Measurements from ENCODE around the gene PC. TPM values are rescaled to one million over a fixed set of nuclear protein-coding genes. Genes with fewer than 3 reads are reported as not detected.

Gene PC
- total RNA-seq, 1 donor from 2014 or later = 30.3 TPM

DNA sequence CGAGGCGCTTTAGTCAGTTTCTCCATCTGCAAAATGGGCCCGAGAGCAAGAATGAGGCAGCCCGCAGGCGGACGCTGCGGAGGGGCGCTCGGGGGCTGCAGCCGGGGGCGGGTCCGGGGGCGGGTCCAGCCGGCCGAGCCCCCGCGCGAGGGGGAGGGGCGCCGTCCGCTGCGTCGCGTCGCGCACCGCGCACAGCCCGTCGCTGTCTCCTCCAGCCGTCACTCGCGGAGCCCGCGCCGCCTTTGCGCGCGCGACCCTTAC is 282 bp downstream of the PC start:
- DNase-seq (ENCODE audit: low spot score) = no peak

DNA sequence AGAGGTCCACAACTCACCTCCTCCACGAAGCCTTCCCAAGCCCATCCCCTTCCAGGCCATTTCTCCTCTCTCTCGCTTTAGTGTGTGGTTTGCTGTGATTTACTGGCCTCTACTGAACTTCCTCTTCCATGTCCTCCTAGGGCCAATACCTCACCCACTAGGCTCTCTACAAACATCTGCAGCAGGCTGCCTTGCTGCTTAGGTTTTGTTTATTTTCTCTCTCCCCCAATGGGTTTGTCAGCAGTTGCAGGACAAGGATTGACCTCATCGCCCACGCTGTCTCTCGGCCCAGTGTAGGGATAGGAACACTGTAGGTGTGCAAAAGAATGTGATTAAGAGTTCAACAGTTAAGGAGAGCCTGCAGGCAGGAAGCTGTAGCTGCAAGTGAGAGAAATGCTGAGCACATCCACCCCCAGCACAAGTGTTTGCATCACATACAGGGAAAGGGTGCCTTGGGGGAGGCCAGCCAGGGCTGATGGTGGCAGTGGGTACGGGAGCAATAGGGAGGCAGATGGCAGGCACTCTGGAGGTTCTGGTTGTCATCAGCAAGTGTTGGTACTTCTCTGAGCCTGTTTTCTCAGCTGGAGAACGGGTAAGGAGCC is 1.4 kb downstream of the PC start:
- DNase-seq (ENCODE audit: low spot score) = peak; percentile 23

DNA sequence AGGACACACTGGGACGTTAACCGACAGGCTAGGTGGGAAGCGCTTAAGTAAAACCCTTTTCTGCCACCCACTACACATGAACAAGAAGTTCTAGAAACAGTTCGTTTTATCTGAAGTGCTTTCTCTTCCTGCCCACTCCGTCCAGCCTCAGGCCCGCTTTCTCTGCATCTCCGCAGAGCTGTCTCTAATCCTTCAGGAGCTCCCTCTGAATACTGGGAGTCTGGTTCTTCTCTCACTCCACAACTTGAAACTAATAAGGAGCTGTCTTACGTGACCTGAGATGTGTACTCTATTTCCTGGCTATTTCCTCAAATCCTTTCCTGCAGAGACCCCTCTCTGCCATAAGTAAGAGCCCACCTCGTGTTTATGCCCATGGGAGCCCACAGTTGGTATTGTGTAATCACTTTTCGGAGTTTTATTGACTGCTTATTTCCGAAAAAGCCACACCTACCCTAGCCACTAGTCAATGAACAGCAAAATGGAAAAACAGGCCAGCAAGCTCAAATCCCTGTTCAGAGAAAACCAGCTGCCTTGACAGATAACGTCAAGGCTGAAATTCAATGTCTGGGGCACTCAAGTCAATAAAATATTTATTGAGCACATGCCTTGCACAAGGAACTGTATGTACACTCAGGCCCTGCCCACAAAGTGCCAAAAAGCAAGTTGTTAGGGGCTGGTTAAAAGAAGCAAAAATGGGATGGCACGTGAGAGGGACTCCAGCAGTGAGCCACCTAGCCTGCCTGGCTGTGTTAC is 4.9 kb downstream of the PC start:
- DNase-seq (ENCODE audit: low spot score) = peak; percentile 92

DNA sequence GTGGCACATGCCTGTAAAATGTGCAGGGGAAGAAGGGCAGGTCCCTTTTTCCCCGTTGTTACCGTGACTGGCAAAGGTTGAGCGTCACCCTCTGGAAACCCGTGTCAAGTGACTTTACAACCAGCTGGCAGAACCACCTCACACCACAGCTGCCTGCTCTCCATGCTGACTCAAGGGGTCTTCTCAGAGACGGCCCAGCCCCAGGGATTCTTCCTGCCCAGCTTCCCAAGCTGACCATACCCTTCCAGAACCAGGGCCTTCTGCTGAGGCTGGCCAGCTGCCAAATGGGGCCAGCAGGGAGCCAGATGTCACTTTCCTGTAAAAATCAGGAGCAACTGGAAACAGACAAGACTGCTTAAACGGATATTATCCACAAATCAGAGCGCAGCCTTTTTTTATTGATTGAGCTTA is 6.3 kb downstream of the PC start:
- DNase-seq (ENCODE audit: low spot score) = peak; percentile 82

DNA sequence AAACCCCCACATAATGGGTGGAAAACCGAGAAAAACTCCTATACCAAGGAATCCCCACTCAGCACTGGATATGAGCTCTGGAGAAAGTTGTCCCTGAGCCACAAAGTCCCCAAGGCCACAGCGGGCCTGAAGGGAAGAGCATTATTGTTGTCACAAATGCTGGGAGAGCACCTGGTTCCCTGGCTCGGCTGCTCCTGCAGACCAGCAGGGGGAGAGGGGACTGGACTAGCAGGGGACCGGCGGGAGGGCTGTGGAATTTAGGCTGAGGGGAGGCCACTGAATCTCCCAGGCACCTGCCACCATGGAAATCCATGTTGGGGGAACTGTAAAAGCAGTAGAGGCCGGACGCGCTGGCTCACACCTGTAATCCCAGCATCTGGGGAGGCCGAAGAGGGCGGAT is 7.0 kb downstream of the PC start:
- no peak for DNase-seq (ENCODE audit: low spot score)

DNA sequence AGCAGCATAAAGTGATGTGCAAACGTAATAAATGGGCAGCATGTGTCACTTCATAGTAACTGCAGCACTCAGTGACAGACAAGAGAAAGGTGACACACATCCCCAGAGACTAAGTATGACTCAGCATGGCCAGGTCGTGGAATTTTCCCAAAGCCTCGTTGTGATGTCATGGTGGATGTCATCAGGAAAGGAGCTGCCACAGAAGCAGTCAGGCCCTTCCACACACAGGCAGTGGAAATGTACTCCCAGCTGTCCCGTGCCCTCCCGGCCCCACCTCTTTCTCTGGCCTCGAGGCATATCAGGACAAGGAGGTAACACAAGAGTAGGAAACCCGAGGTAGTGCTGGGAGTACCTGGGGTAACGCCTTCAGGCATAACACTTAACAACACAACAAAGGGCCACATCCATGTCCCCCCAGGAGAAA is 8.1 kb downstream of the PC start:
- DNase-seq (ENCODE audit: low spot score) = no peak

DNA sequence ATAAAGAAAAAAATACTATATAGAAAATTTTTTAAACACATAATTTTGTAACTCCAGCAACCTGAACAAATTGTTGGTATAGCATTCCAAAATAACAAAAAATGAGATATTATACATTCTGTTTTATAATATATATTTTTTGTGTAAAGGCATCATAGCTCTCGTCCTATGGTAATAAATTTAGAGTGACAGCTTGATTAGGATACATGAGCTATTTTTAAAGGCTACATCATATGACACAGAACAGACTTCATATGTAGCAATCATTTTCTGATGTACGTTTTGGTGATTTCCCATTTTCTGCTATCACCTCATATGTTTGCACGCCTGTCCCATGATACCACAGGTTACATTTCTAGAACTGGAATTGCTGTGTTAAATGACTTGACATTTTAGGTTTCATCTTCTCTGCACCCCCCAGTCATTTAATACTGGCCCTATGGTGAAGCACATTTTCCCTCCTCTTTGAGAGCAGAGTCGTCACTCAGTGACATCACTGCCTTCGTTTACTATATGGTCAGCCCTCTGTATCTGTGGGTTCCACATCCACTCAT is 19.5 kb downstream of the PC start:
- no peak for DNase-seq (ENCODE audit: low spot score)

DNA sequence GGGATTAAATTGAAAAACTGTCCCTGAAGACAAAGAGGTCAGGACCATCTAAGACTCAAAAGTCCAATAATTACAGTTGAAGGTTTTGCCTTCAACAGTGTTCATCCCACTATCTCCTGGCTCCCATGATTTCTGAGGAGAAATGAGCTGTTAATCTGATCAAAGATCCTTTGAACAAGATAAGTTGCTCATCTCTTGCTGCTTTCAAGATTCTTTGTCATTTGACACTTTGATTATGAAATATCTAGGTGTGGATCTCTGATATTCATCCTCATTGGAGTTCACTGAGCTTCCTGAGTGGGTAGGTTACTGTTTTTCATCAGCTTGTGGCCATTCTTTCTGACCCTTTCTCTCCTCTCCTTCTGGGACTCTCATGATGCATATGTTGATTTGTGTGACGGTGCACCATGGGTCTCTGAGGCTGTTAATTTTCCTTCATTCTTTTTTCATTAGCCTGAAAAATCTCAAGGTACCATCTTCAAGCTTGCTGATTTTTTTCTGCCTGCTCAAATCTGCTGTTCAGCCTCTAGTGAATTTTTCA is 20.9 kb downstream of the PC start:
- no peak for DNase-seq (ENCODE audit: low spot score)

DNA sequence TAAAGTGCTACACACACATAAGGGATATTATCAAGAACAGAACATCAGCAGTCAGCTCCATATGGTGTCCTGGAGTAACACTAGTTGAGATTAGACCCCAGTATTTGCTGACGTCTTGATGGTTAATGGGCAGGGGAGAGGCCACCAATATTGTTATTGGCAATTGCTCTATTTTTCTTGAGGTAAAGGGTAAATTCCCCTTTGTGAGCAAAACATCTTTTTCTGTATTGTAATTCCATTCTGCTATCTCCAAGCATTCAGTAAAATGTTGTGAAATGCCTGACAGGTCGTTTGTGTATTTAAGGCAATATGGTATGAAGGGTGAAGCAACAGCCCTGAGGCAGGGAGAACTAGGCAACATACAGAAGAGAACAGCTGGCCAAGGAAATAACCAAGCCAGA is 21.9 kb downstream of the PC start:
- no peak for DNase-seq (ENCODE audit: low spot score)

DNA sequence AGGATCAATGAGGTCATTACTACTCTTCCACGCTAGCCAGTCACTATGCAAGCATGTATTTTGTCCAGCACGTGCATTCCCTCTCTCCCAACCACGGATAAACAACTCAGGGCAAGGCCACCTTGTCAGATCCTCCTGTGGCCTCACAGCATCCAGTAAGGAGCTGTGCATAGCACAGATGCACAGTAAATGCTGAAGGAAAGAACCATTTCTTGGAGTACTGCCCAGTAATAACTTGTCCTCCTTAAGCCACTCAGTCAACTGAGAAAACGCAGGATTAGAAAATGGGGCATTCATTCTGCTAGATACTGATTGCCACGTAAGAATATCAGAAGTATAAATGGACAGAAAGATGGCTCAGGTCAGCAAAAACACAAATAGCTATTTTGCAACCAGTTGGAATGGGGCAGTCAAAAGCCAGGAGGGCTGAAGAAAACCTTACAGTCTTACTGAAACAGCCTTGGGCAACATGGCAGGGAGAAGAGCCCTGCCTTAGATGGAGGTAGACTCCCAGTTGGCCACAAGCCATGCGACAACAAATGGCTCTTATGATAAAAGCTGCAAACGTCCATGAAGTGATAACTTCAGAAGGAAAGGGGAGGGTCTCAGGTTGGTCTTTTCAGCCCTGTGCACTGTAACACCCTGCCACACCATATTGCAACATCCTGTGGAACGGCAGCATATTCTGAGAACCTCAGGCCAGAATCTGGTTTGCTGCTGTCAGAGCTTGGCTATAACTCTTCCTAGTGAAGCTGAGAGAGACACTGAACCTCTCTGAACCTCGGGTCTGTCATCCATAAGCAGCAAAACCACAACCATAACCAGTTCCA is 23.0 kb downstream of the PC start:
- DNase-seq (ENCODE audit: low spot score) = peak; percentile 79

DNA sequence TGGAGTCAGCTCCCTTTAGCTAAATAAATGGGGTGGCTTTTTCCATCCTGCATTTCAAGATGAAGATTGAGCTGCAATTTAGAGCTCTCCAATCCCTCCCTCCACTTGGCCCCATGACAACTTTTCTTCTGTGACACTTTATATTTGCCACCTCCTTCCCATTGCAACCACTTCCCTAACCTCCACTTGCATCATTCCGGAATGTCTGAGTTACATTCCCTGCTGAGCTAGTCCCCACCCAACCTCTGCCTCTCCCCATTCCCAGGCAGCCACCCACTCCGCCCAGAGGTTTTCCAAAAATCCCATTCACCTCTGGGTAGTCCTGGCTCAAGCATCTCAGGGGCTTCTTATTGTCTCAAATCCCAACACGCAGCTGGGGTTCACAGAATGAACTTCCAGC is 24.7 kb downstream of the PC start:
- no peak for DNase-seq (ENCODE audit: low spot score)

DNA sequence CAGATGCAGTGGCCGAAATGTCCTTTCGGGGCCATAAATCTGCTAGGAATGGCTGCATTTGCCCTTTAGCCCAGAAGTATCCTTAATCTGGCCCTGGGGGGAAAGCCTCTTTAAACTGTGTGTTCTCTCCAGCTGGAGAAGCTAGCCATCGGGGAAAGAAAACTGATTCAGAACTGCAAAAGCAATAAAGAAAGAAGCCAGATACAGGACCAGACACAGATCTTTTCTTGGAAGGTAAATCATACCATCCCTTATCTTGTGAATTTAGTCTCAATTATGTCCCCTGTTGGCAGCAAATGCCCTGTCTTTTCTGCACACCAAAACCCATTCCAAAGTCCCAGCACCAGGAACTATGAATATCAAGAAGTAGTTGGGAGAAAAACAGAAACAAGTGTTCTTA is 25.6 kb downstream of the PC start:
- peak; percentile 6 for DNase-seq (ENCODE audit: low spot score)

DNA sequence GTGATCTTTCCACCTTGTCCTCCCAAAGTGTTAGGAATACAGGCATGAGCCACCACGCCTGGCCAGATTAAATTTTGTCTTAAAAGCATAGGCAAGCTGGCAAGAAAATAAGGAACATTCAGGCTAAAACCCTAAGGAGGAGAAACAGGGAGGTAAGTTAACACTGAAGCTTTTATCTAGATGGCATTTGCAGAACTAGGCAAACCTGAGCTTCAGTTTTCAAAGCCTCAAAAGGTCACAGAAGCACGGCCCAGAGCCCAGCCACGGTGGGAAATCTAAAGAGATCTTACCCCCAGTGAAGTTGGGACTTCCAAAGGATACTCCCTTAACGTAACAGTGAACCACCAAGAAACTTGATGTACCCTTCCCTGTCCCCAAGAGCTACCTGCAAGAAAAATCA is 28.4 kb downstream of the PC start:
- no peak for DNase-seq (ENCODE audit: low spot score)

DNA sequence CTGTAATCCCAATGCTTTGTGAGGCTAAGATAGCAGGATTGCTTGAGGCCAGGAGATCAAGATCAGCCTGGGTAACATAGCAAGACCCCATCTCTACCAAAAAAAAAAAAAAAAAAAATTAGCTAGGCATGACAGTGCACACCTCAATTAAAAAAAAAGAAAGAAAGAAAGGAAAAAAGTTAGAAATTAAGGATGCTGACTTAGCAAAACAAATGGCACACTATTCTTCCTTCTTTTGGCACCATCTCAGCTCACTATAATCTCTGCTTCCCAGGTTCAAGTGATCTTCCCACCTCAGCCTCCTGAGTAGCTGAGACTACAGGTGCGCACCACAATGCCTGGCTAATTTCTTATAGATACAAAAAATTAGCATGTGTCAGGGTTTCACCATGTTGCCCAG is 33.9 kb downstream of the PC start:
- no peak for DNase-seq (ENCODE audit: low spot score)

DNA sequence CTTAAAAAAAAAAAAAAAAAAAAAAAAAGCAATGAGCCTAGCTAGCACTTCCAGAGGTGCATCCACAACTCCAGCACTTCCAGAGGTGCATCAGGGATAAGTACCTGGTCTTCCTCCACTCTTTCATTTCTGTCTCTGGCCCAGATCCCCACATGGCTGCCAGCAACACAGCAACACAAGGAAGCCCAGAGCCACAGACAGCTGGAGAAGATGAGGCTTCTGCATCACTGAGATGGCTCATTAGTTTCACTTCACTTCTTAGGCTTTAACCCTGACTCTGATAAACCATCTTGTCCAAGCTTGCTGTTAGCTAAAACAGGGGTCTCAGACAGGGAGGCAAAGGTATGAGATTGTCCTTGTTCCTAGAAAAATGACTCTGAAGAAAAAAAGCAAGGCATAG is 35.6 kb downstream of the PC start:
- no peak for DNase-seq (ENCODE audit: low spot score)

DNA sequence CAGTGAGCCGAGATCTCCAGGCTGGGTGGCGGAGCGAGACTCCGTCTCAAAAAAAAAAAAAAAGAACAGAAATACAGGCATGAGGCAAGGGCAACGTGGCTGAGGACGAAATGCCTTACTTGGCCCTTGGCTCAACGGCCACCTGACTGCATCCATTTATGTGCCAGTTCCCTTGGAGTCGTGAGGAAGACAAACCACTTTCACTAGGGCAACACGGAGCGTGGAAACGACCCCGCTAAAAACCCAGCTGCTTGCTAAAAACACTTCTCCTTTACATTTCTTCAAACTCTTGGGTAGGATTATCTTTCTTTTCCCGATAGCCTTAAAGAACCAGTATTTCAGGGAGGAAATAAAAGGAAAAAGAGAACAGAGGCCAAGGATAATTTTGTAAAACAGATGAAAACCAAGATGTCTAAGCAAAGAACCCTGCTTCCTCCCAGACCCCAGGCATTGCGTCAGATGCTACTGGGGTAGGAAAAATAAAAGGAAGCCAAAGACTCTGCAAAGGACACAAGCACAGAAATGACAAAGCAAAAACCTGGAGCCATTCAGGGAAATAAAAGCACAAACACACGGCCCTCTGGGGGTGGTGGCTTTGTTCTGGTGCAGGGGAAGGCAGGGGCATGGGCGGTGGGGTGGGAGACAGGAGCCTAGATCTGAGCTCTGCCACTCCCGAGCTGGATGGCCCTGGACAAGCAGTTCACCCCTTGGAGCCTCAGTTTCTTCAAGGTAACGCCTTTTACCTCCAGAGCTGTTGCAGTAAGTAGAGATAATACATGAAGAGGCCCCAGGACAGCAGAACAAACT is 37.0 kb downstream of the PC start:
- peak; percentile 14 for DNase-seq (ENCODE audit: low spot score)

DNA sequence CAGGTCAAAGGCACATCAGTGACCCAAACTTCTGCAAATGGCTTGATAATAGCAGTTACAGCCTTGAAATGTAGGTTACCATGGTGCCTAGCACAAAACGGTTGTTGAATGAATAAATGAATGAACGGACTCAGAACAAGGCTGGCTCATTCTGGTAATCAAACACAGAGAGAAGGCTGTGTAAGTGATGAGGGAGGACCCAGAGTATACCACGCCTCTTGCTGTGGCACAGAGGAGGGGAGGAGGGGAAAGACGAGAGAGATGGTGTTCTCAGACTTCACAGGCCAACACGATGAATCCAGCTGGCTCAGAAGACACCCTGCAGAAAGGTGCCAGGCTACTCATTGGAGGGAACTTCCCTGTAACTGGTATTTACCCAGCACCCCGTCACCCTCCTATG is 38.3 kb downstream of the PC start:
- DNase-seq (ENCODE audit: low spot score) = no peak

DNA sequence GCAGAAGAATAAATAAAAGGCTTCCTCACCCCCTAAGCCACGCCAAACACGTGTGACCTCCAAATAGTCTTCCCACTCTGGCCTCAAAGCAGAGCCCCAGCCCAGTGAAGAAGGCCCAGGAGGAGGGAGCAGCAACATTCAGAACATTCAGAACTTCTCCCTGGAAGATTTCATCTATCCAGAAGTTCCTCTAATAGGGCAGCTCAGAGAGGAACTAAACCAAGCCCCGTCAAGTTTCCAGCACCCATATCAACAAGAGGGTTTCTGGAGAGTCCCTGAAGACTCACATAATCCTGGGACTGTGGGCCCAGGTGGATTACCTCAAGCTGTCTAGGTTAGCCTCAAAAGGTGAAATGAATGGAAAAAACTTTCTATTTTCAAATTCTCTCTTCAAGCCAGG is 39.4 kb downstream of the PC start:
- DNase-seq (ENCODE audit: low spot score) = no peak

DNA sequence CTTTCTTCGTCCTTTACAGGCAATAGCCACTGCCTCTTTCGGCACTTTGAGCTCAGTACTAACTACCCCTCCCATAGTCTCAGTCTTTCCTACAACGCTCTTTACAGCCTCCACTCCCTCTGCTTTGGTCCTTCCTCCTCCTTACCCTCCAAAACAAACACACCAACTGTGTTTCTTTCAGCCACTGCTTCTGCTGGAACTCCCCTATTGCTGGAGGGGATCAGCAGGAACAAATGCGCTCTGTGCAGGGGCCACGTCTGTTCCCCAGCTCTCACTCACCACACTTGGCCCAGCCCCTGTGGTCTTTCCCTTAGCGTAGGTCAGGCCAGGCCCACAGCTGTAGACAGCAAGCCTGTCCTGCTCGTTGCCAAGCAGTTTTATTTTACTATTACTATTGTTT is 42.3 kb downstream of the PC start:
- DNase-seq (ENCODE audit: low spot score) = no peak

DNA sequence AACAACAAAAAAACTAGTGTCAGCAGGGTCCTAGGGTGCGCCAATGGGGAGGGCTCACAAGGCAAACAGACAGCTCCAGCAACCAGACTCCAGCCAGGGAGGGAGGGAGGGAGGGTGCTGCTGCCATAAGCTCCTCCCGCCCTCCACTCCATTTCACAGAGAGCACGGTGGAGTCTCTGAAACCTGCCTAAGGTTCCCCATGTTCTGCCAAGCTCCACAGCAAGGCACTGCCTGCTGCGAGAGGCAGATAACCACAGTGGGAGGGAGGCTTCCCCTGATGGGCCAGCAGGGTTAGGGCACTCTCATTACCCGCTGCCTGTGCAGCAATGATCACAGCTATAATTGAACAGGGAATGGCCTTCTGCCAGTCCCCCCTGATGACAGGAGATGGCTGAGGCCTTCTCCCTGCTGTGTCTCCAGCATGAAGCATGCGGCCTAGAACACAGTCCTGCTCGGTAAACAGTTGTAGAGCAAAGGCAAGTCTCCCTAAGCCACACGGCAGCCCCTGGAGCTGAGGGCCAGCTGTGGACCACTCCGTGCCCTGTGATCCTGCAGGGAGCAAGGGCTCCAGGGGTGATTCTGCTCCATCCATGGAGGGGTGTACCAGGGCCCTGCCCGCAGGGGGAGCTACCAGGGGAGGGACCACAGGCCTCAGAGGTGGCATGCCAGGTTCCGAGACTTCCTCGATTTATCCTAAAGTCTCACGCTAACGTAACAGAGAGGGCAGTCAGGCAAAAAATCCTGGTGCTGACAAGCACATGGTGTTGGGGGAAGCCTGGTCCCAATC is 42.9 kb downstream of the PC start:
- DNase-seq (ENCODE audit: low spot score) = no peak

DNA sequence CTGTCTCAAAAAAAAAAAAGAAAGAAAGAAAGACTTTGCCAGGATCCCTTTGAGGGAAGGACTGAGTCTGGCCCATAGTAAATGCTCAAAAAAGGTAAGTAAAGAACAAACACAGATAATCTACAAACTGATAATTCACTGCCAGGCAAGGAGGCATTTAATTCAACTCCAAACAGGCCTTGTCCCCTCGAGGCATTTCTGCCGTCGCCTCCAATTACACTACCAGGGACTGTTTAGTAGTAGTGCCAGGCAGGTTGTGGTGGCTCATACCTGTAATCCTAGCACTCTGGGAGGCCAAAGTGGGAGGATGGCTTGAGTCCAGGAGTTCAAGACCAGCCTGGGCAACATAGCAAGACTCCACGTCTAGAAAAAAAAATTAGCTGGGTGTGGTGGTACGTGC is 43.7 kb downstream of the PC start:
- DNase-seq (ENCODE audit: low spot score) = no peak
